KBM-7 (cell line): ENCODE measurements around the gene FBXO21.
"Not testable (repeated sequence)": the region's sequence is repeated elsewhere in the genome, so short reads cannot be mapped to it uniquely, and the experiment has no call there.

Experiments
- DNase-seq: peaks from one replicate; pipeline ENCODE4 v3.0.0-alpha.2; 2015
- in situ Hi-C: fragments of 300-500 bp; cut with MboI; formaldehyde crosslinking; loops from 2 replicates; pipeline ENCODE4 v1.14.3; 2020; ENCODE audit warnings: low sequenced_read_pairs, low pct_unique_long_range_greater_than_20kb, mixed read lengths

The FBXO21 gene

GRCh38 chr12:117190210-117190781 lies at the start of gene FBXO21:
Gene FBXO21, minus strand, starts transcription at chr12:117190470. Its CDS starts 14 bp downstream, at chr12:117190456.
- peak; percentile 92 for DNase-seq
- in situ Hi-C loops = no loop called here

DNA sequence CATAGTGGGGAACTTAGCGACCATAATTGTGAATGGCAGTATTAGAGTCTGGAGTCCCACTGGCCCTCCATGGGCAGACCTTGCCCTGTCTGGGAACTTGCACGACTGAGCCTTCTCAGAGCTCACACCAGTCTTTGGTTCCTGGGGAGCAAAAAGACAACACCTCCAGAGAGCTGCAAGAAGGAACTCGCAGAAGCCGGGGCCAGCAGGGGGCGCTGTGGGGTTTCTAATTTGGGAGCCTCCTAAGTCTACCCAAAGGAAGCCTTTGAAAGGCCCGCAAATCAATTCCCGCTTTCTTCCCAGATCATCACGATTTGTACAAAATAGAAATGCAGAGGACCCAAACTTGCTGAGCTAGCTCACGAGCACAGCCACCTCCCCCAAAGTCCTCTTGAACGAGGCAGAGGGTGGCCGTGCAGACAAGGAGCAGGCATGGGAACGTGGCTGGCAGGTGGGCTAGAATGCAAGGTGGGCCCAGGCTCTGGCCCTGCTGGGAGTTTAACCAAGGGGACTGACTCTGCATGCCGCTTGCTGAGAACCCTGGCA lies 46.3 kb upstream of the FBXO21 start:
- DNase-seq = peak; percentile 74
- in situ Hi-C loops = no loop called here

DNA sequence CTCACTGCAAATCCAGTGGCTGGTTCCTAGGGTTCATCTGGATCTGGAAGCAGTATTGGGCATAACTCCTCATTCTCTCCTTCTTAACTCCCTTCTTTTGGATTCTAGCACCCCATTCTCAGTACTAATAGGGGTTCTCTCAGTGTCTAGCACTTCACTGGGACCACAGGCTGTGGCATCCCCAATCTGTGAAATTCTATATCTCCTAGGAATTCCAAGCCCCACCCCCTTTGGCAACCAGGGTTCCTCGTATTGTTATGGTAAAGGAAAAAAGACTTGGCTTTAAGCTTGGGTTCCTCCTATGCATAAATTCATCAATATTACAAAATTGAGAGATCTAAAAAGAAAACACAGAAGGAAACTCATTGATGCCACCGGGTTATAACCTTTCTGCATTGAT lies 45.0 kb upstream of the FBXO21 start:
- DNase-seq = no peak
- in situ Hi-C loops = no loop called here

DNA sequence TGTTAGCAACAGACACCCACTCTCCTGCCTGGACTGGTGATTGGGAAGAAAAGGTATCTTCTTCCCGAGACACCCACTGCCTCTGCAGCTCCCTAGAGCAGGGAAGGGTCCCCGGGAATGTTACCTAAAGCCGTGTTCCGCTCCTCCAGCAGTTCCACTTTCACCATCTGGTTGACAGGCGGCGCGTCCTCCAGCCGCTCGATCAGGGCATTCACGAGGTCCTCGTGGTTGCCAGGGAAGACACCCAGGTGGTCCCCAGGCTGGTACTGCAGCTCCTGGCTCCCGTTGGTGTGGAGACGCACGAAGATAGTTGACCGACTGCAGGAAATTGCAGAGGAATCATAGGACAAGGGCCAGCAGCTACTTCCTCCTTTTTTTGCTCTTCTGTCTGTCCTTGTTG lies 44.2 kb upstream of the FBXO21 start:
- in situ Hi-C loops = no loop called here
- no peak for DNase-seq

DNA sequence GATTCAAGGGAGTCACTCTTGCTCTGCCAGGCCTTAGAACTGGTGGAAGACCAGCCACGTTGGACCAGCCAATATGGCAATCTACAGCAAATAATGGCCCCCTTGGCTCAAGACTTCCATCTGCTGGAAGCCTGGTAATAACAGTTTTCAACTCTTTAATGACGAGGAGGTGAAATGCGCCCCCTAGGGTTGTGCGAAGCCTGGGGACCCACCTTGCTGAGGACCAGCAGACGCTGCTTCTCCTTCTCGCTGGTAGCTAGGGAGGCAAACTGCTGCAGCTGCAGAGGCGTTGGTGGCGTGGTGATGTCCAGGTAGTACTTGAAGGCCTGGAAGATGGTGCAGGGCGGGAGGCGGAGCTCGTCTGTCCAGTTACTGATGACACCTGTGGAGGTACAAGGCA lies 41.5 kb upstream of the FBXO21 start:
- in situ Hi-C loops = no loop called here
- DNase-seq = peak; percentile 3

DNA sequence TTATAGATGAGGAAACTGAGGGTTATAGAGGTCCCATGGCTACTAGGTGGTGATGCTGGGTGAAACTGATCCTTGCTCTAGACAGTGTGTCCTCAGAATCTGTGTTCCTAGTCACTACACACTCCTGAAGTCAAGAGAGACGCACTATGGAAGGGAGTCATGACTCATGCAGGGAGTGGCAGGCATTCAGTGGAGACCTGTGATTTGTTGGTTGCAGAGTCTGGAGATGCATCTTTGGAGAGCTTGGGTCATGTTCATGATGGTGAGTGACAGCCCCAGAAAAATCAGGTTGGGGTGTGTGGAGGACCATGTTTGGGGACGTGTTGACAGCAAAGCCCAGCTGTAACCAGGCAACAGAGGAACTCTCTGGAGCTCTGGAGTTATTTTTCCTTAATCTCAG lies 38.0 kb upstream of the FBXO21 start:
- no peak for DNase-seq
- in situ Hi-C loops = no loop called here

DNA sequence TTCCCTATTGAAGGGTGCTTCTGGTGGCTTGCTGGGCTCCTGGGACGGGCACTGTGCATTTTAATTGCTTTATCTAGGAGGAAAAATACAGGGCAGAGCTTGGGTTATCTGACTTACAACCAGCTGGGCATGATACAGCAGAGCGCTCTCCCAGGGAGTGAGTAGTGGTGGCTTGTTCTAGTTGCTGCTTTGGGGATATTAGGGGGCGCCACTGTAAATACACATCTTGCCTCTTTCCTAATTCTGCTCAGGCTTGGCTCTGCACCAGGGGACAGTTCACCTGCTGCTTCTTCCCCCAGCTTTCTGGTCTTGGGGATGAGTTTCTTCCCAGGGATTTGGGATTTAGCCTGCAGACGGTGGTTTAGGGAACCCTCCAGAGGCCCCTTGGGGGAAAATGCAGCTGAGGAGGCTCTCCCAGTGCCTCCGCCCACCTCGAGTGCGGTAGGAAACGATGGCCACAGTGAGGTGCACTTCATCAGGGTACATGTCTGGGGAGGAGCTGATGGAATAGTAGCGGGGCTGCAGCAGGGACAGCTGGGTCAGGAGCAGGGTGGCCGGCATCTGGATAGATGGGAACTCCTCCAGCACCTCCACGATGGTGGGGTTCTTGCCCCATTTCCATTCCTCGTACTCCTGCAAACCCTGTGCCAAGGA lies 36.9 kb upstream of the FBXO21 start:
- in situ Hi-C loops = no loop called here
- no peak for DNase-seq

DNA sequence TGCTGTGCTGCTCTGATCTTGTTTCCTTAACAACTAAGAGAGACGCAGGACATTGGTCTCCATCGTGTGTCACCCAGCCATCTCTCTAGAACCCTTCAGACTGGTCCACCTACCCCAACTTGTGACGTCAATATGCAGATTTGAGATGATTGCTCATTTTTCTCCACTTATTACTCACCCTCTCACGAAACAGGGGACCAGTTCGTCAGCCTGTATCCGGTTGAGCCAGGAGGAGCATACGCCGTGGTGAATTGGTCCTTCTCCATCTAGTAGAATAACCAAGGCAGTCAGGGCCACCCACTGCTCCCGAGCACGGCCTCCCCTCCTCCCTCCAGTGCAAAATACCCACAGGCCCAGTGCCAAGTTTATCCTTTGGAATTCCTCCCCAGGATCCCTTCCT lies 36.2 kb upstream of the FBXO21 start:
- in situ Hi-C loops = no loop called here
- DNase-seq = no peak

DNA sequence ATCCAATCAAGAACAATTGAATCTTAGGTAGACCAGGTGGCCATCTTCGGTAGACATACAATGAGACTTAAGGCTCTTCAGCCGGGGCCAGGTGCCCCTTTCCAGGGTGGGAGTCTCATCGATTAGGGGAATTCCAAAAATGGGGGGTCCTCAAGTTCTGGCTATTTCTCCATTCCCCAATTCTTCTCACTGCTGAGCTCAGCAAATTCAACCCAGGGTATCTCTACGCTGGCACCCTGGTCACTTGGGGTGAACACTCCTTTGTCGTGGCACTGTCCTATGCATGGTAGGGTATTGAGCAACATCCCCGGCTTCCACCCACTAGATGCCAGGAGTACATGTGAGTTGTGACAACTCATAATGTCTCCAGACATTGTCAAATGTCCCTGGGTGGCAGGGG lies 34.9 kb upstream of the FBXO21 start:
- no peak for DNase-seq
- in situ Hi-C loops = no loop called here

DNA sequence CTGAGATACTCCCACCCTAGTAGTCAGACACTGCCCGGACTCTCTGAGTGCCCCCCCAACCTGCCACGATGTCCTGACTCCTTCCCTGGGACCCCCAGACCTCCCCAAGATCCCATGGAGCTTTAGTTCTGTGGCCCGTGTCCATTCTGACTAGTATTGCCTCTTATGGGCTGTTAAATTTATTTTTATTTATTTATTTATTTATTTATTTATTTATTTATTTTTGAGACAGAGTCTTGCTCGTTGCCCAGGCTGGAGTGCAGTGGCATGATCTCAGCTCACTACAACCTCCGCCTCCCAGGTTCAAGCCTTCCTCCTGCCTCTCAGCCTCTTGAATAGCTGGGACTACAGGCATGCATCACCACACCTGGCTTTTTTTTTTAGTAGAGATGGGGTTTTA lies 30.7 kb upstream of the FBXO21 start:
- DNase-seq = not testable (repeated sequence)
- in situ Hi-C loops = loop anchor here (25.0 kb wide), 1 partner anchor 616 kb away; no protein-coding TSS in a partner anchor

- DNase-seq = no peak
- in situ Hi-C loops = loop anchor here (25.0 kb wide), 1 partner anchor 619 kb away; no protein-coding TSS in a partner anchor
Observed at GRCh38 chr12:117218149-117218548, 27.9 kb upstream of the FBXO21 start.

- DNase-seq = no peak
- in situ Hi-C loops = loop anchor here (25.0 kb wide), 1 partner anchor 621 kb away; no protein-coding TSS in a partner anchor
Observed at GRCh38 chr12:117216686-117217085, 26.4 kb upstream of the FBXO21 start.

DNA sequence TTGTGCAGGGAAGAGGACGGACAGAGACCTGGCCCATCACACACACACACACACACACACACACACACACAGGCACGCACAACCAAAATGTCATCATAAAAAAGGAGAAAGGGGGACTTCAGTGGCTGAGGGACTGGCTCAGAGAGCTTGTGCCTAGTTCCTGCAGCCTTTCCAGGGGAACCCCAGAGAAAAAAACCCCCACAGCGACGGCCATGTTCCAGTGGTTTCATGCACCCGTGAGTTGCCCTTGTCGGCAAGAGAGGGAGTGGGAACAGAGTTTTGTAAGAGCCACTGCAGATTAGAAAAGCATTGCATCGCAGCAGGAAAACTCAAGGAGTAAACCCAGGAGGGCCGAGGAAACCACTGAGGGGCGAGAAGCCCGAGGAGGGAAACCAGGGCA lies 24.5 kb upstream of the FBXO21 start:
- no peak for DNase-seq
- in situ Hi-C loops = loop anchor here (25.0 kb wide), 1 partner anchor 623 kb away; no protein-coding TSS in a partner anchor

- in situ Hi-C loops = loop anchor here (25.0 kb wide), 1 partner anchor 624 kb away; no protein-coding TSS in a partner anchor
- no peak for DNase-seq
Observed at GRCh38 chr12:117213295-117213808, 23.1 kb upstream of the FBXO21 start.

DNA sequence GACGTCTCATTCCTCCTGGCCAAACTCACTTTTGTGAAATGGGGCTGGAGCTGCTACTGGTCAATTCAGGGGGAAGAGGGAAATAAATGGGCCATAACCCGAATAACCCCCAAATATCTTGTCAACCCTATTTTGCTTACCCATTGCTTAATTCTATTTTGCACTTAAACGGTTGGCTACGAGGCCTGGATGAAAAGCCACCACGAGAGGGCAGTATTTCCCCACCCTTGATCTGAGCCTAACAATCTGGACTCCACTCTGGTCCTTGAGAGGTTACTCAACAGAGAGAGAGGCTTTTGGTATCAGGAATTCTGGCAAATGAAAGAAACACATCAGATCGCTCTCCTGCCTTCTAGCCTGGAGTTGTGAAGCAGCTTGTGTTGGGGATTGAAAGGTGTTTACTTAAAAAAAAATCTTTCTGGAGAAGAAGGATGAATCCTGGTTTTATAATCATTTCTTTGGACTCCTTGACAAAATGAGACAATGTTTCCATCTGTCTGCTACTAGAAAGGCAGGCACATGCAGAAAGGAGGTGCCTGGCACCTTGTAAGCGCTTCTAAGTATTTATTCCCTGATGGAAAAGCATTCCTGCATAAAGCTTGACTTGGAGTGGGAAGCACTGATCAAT lies 22.4 kb upstream of the FBXO21 start:
- in situ Hi-C loops = loop anchor here (25.0 kb wide), 1 partner anchor 625 kb away; no protein-coding TSS in a partner anchor
- peak; percentile 77 for DNase-seq

GRCh38 chr12:117210266-117210918 lies 20.1 kb upstream of the FBXO21 start:
- no peak for DNase-seq
- in situ Hi-C loops = loop anchor here (25.0 kb wide), 1 partner anchor 627 kb away; no protein-coding TSS in a partner anchor

DNA sequence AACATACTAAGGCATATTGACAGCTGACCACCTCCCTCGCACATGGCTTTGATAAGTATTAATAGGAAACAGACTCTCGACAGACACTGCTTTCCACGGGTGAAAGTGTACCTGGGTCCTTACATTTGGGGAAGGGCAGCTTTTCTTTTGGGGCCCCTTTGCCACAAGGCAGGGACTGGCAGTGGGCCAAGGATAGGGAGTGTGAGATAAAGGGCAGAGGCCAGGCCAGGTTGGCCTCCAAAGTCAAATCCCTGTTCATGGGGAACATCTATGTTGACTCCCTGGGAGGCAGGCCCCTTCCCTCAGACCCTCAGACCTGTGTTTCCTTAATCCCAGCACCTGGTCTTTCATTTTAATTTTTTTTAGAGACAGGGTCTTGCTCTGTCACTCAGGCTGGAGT lies 19.4 kb upstream of the FBXO21 start:
- in situ Hi-C loops = loop anchor here (25.0 kb wide), 1 partner anchor 628 kb away; no protein-coding TSS in a partner anchor
- DNase-seq = no peak

DNA sequence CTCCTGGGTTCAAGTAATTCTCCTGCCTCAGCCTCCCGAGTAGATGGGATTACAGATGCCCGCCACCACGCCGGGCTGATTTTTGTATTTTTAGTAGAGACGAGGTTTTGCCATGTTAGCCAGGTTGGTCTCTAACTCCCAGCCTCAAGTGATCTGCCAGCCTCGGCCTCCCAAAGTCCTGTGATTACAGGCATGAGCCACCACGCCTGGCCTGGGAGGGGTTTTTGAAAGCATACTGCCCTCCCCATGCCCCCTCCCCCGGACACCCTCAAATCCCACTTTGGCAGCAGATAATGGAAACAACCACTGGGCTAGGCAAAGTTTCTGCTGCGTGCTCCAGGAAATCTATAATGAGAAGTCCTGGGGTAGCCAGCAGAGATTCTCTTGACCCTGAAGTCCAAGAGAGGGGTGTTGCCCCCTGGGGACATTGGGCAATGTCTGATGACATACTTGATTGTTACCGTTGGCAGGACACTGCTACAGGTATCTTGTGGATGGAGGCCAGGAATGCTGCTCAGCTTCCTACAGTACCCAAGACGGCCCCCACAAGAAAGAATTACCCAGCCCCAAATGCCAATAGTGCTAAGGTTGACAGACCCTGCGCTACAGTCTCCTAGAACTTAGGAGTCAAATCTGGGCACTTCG lies 18.7 kb upstream of the FBXO21 start:
- in situ Hi-C loops = loop anchor here (25.0 kb wide), 1 partner anchor 628 kb away; no protein-coding TSS in a partner anchor
- no peak for DNase-seq

- in situ Hi-C loops = loop anchor here (25.0 kb wide), 1 partner anchor 629 kb away; no protein-coding TSS in a partner anchor
- DNase-seq = no peak
Observed at GRCh38 chr12:117208206-117208605, 17.9 kb upstream of the FBXO21 start.
